ENCODE data around the gene ZNF207. TPM values are rescaled to one million over a fixed set of nuclear protein-coding genes. Genes with fewer than 3 reads are reported as not detected.
"Not testable (repeated sequence)": the region's sequence is repeated elsewhere in the genome, so short reads cannot be mapped to it uniquely, and the experiment has no call there.

ZNF207 gene
- total and polyA plus RNA-seq, 12 donors = 58.8 to 193 (median 130) TPM

- Histone ChIP-seq H3K9me3 (replicated peaks in 1 of 3) (no peaks in the 10 kb centered on the region), H3K27me3 (no peaks in the 10 kb centered on the region), H3K4me3 (no peak overlapping the region), H3K4me1 (replicated peaks in 1 of 2) (no peaks in the 10 kb centered on the region), H3K27ac (no peak overlapping the region), H3K36me3 (replicated peaks in 1 of 2) (peaks cover 0 to 36% of the 10 kb centered on the region in 2 donors)
- WGBS, 4 donors = 91 to 96% (median 94%) methylated on average over 1 of the region's 1 CpG
- TF ChIP-seq CTCF (IDR thresholded peaks at IDR 0.05) = no peak
- TF ChIP-seq POLR2A (IDR thresholded peaks at IDR 0.05) = no peak
- intact Hi-C loops (cut with DNase I) = no loop called here
- no peak for DNase-seq
Observed at GRCh38 chr17:32383926-32384434, 34.0 kb downstream of the ZNF207 start.

GRCh38 chr17:32385121-32385520, 35.2 kb downstream of the ZNF207 start:
- Histone ChIP-seq H3K27me3 (no peaks in the 10 kb centered on the region), H3K27ac (no peak overlapping the region), H3K36me3 (replicated peaks in 1 of 2) (peaks cover 0 to 25% of the 10 kb centered on the region in 2 donors), H3K9me3 (replicated peaks in 1 of 3) (no peaks in the 10 kb centered on the region), H3K4me3 (no peak overlapping the region), H3K4me1 (replicated peaks in 1 of 2) (no peaks in the 10 kb centered on the region)
- WGBS, 4 donors = 75 to 85% (median 82%) methylated on average over 7 of the region's 7 CpGs
- intact Hi-C loops (cut with DNase I) = no loop called here
- TF ChIP-seq POLR2A (IDR thresholded peaks at IDR 0.05) (no peak), CTCF (IDR thresholded peaks at IDR 0.05) (no peak)
- DNase-seq = no peak

GRCh38 chr17:32385971-32386370, 36.0 kb downstream of the ZNF207 start:
- DNase-seq = no peak
- WGBS, 4 donors = 85 to 93% (median 90%) methylated on average over 3 to 5 of the region's 5 CpGs
- Histone ChIP-seq H3K36me3 (replicated peaks in 1 of 2) (peaks cover 0 to 16% of the 10 kb centered on the region in 2 donors), H3K27me3 (no peaks in the 10 kb centered on the region), H3K9me3 (replicated peaks in 1 of 3) (no peaks in the 10 kb centered on the region), H3K4me3 (no peak overlapping the region), H3K4me1 (replicated peaks in 1 of 2) (no peaks in the 10 kb centered on the region), H3K27ac (no peak overlapping the region)
- TF ChIP-seq CTCF (IDR thresholded peaks at IDR 0.05) (no peak), POLR2A (IDR thresholded peaks at IDR 0.05) (no peak)
- intact Hi-C loops (cut with DNase I) = no loop called here

- Histone ChIP-seq H3K27ac (no peak overlapping the region), H3K27me3 (no peaks in the 10 kb centered on the region), H3K9me3 (replicated peaks in 1 of 3) (no peaks in the 10 kb centered on the region), H3K4me1 (replicated peaks in 1 of 2) (no peaks in the 10 kb centered on the region), H3K4me3 (no peak overlapping the region), H3K36me3 (replicated peaks in 1 of 2) (peaks cover 0 to 11% of the 10 kb centered on the region in 2 donors)
- intact Hi-C loops (cut with DNase I) = no loop called here
- TF ChIP-seq POLR2A (IDR thresholded peaks at IDR 0.05) (no peak), CTCF (IDR thresholded peaks at IDR 0.05) (no peak)
- no peak for DNase-seq
Observed at GRCh38 chr17:32386844-32387243, 36.9 kb downstream of the ZNF207 start.

GRCh38 chr17:32388128-32388527, 38.2 kb downstream of the ZNF207 start:
- H3K36me3 ChIP-seq (replicated peaks in 1 of 2); intact Hi-C loops (cut with DNase I); DNase-seq; H3K4me1 ChIP-seq (replicated peaks in 1 of 2); H3K4me3 ChIP-seq; H3K27ac ChIP-seq; H3K9me3 ChIP-seq (replicated peaks in 1 of 3); H3K27me3 ChIP-seq: not testable (repeated sequence)
- WGBS, 4 donors = 95 to 99% (median 97%) methylated on average over 14 of the region's 14 CpGs
